HEK293 (cell line): ENCODE measurements around the gene SLC25A47.

ENCODE experiments used
- HIC1 ChIP-seq: fragments of 450-650 bp; formaldehyde crosslinking; IDR thresholded peaks from 2 replicates; pipeline ENCODE4 v1.5.1; 2016; ENCODE audit warnings: missing biosample characterization, missing genetic modification characterization
- KLF1 ChIP-seq: fragments of 450-650 bp; formaldehyde crosslinking; IDR thresholded peaks from 2 replicates; pipeline ENCODE4 v1.5.1; 2016; ENCODE audit warnings: missing biosample characterization, missing genetic modification characterization
- KLF17 ChIP-seq: fragments of 450-650 bp; formaldehyde crosslinking; IDR thresholded peaks from 2 replicates; pipeline ENCODE4 v1.5.1; 2016; ENCODE audit warnings: missing biosample characterization, missing genetic modification characterization
- KLF8 ChIP-seq: fragments of 450-650 bp; formaldehyde crosslinking; IDR thresholded peaks from 2 replicates; pipeline ENCODE4 v1.5.1; 2016; ENCODE audit warnings: missing biosample characterization, missing genetic modification characterization
- MEIS1 ChIP-seq: sonication (generic); formaldehyde crosslinking; IDR thresholded peaks from 2 replicates; pipeline ENCODE4 v1.8.1; 2022; ENCODE audit warnings: missing genetic modification reagents, mild to moderate bottlenecking, borderline replicate concordance
- MZF1 ChIP-seq: fragments of 450-650 bp; formaldehyde crosslinking; IDR thresholded peaks from 2 replicates; pipeline ENCODE4 v1.5.1; 2017; ENCODE audit warnings: missing biosample characterization, missing genetic modification characterization, borderline replicate concordance
- SCRT1 ChIP-seq: fragments of 450-650 bp; formaldehyde crosslinking; IDR thresholded peaks from 2 replicates; pipeline ENCODE4 v1.5.1; 2016; ENCODE audit warnings: missing biosample characterization, missing genetic modification characterization, borderline replicate concordance
- SP3 ChIP-seq: fragments of 450-650 bp; formaldehyde crosslinking; IDR thresholded peaks from 2 replicates; pipeline ENCODE4 v1.5.1; 2016; ENCODE audit warnings: missing biosample characterization, missing genetic modification characterization
- ZBTB20 ChIP-seq: fragments of 450-650 bp; formaldehyde crosslinking; IDR thresholded peaks from 2 replicates; pipeline ENCODE4 v1.5.1; 2016; ENCODE audit warnings: missing biosample characterization, missing genetic modification characterization
- ZBTB26 ChIP-seq: fragments of 450-650 bp; formaldehyde crosslinking; optimal IDR thresholded peaks from 2 replicates; pipeline ENCODE3; 2016; ENCODE audit warnings: missing biosample characterization, mild to moderate bottlenecking, missing genetic modification characterization
- ZNF132 ChIP-seq: fragments of 450-650 bp; formaldehyde crosslinking; IDR thresholded peaks from 2 replicates; pipeline ENCODE4 v1.5.1; 2017; ENCODE audit warnings: missing biosample characterization, missing genetic modification characterization, borderline replicate concordance
- ZNF335 ChIP-seq: fragments of 450-650 bp; formaldehyde crosslinking; conservative IDR thresholded peaks from 2 replicates; pipeline ENCODE4 v1.5.1; 2016; ENCODE audit warnings: missing biosample characterization, missing genetic modification characterization
- ZSCAN16 ChIP-seq: fragments of 450-650 bp; formaldehyde crosslinking; IDR thresholded peaks from 2 replicates; pipeline ENCODE4 v1.5.1; 2016; ENCODE audit warnings: missing biosample characterization, missing genetic modification characterization
- TF ChIP-seq, protein P1 (sequence below): fragments of 450-650 bp; formaldehyde crosslinking; IDR thresholded peaks from 2 replicates; pipeline ENCODE4 v1.5.1; 2016; ENCODE audit warnings: missing biosample characterization, missing genetic modification characterization, borderline replicate concordance
- TF ChIP-seq, protein P2 (sequence below): IDR thresholded peaks from 2 replicates; pipeline ENCODE4 v1.6.1; 2011; ENCODE audit warnings: mild to moderate bottlenecking, low read depth, low read length, borderline replicate concordance
- TF ChIP-seq, protein P3 (sequence below): fragments of 450-650 bp; formaldehyde crosslinking; IDR thresholded peaks from 2 replicates; pipeline ENCODE4 v1.5.1; 2016; ENCODE audit warnings: missing biosample characterization, missing genetic modification characterization

The SLC25A47 gene

DNA sequence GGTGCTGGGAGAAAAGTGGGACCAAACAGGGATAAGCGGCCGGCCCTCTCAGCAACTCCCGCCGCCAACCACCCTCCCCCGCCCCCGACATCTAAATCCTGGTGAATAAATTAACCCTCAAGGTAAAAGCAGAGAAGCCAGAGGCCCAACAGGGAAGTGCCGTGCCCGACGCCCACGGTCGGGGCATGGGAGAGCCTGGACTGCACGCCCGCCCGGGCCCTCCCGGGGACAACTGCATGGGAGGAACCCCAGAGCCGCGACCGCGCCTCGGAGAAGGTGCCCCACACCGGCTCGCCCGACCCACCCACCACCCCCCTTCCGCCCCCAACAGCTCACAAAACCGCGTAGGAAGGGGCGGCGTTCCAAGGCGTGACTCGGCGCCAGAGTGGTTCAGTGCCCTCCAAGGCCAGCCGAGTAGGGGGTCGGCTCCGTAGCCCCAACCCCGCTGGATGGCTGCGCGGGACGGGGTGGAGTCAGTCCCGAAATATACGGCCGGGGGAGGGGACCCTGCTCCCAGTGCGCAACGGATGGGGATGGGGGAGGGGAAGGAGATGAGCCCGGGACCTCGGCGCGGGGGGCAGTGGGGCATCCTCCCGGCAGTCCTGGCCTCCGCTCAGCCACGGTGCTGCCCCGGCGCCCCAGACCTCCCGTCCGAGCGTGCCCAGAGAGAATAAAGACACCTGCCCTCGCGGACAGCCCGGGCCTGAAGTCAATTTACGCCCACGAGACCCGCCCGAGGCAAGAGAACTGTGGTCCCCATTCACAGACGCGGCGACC lies 17.6 kb upstream of the SLC25A47 start (continued):
- TF ChIP-seq, protein P1, sequence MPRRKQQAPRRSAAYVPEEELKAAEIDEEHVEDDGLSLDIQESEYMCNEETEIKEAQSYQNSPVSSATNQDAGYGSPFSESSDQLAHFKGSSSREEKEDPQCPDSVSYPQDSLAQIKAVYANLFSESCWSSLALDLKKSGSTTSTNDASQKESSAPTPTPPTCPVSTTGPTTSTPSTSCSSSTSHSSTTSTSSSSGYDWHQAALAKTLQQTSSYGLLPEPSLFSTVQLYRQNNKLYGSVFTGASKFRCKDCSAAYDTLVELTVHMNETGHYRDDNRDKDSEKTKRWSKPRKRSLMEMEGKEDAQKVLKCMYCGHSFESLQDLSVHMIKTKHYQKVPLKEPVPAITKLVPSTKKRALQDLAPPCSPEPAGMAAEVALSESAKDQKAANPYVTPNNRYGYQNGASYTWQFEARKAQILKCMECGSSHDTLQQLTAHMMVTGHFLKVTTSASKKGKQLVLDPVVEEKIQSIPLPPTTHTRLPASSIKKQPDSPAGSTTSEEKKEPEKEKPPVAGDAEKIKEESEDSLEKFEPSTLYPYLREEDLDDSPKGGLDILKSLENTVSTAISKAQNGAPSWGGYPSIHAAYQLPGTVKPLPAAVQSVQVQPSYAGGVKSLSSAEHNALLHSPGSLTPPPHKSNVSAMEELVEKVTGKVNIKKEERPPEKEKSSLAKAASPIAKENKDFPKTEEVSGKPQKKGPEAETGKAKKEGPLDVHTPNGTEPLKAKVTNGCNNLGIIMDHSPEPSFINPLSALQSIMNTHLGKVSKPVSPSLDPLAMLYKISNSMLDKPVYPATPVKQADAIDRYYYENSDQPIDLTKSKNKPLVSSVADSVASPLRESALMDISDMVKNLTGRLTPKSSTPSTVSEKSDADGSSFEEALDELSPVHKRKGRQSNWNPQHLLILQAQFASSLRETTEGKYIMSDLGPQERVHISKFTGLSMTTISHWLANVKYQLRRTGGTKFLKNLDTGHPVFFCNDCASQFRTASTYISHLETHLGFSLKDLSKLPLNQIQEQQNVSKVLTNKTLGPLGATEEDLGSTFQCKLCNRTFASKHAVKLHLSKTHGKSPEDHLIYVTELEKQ = no peak
- peak; percentile 38; the same call in 1 of the 2 replicates for TF ChIP-seq HIC1 (tag by site-specific recombination)
- TF ChIP-seq ZBTB26 = peak; percentile 57
- no peak for TF ChIP-seq MEIS1 (CRISPR knock-in tag)
- peak; percentile 52 for TF ChIP-seq KLF1 (tag by site-specific recombination)
- peak; percentile 56 for TF ChIP-seq SP3 (tag by site-specific recombination)
- TF ChIP-seq MZF1 = peak; percentile 48; the same call in 1 of the 2 replicates
- TF ChIP-seq, protein P2, sequence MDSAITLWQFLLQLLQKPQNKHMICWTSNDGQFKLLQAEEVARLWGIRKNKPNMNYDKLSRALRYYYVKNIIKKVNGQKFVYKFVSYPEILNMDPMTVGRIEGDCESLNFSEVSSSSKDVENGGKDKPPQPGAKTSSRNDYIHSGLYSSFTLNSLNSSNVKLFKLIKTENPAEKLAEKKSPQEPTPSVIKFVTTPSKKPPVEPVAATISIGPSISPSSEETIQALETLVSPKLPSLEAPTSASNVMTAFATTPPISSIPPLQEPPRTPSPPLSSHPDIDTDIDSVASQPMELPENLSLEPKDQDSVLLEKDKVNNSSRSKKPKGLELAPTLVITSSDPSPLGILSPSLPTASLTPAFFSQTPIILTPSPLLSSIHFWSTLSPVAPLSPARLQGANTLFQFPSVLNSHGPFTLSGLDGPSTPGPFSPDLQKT = no peak
- 0 out of 2 replicates have a peak, but pooled peaks have one; percentile 47 for TF ChIP-seq KLF17 (tag by site-specific recombination)
- peak; percentile 28 for TF ChIP-seq KLF8 (tag by site-specific recombination)
- TF ChIP-seq ZSCAN16 = no peak
- no peak for TF ChIP-seq SCRT1 (tag by site-specific recombination)
- TF ChIP-seq ZNF132 (tag by site-specific recombination) = no peak
- peak; percentile 41 for TF ChIP-seq ZNF335
- TF ChIP-seq, protein P3, sequence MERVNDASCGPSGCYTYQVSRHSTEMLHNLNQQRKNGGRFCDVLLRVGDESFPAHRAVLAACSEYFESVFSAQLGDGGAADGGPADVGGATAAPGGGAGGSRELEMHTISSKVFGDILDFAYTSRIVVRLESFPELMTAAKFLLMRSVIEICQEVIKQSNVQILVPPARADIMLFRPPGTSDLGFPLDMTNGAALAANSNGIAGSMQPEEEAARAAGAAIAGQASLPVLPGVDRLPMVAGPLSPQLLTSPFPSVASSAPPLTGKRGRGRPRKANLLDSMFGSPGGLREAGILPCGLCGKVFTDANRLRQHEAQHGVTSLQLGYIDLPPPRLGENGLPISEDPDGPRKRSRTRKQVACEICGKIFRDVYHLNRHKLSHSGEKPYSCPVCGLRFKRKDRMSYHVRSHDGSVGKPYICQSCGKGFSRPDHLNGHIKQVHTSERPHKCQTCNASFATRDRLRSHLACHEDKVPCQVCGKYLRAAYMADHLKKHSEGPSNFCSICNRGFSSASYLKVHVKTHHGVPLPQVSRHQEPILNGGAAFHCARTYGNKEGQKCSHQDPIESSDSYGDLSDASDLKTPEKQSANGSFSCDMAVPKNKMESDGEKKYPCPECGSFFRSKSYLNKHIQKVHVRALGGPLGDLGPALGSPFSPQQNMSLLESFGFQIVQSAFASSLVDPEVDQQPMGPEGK = peak; percentile 47
- TF ChIP-seq ZBTB20 = peak; percentile 16; the same call in 1 of the 2 replicates
